Thyroid gland (tissue), 4 donors: Measurements from ENCODE around the gene ACACB. TPM values are rescaled to one million over a fixed set of nuclear protein-coding genes. Genes with fewer than 3 reads are reported as not detected.
"Not testable (repeated sequence)": the region's sequence is repeated elsewhere in the genome, so short reads cannot be mapped to it uniquely, and the experiment has no call there.

Source experiments
- DNase-seq, 2 donors: peaks; one replicate each; pipeline ENCODE4 v3.0.0-alpha.2; 2019
- H3K27ac ChIP-seq, 3 donors: fragments of 200-600 bp; sonication (generic); 1 replicate in 2 of 3; 2 replicates in 1 of 3; pipeline ENCODE4 v1.5.1; 2016 to 2019; ENCODE audit warnings: mild to moderate bottlenecking in 1 of 3, moderate library complexity in 1 of 3
- H3K27me3 ChIP-seq: fragments of 200-600 bp; sonication (generic); one replicate; pipeline ENCODE4 v1.5.1; 2019
- H3K36me3 ChIP-seq, 2 donors: fragments of 200-600 bp; sonication (generic); one replicate each; pipeline ENCODE4 v1.5.1; 2016 to 2019
- H3K4me1 ChIP-seq, 2 donors: fragments of 200-600 bp; sonication (generic); one replicate each; pipeline ENCODE4 v1.5.1; 2017 to 2019
- H3K4me3 ChIP-seq, 3 donors: fragments of 200-600 bp; sonication (generic); replicated peaks in 1 of 3; 1 replicate in 2 of 3; 2 replicates in 1 of 3; pipeline ENCODE4 v1.5.1; 2016; ENCODE audit warnings: mild to moderate bottlenecking in 1 of 3
- H3K9me3 ChIP-seq: fragments of 200-600 bp; sonication (generic); one replicate; pipeline ENCODE4 v1.5.1; 2017
- POLR2A ChIP-seq, 2 donors: fragments of 450-650 bp; IDR thresholded peaks; one replicate each; pipeline ENCODE4 v1.6.1; 2017; ENCODE audit warnings: antibody characterized with exemption in 2 of 2, mild to moderate bottlenecking in 2 of 2, moderate library complexity in 1 of 2
- WGBS, 2 donors: methylation state at CpG; one replicate each; pipeline ENCODE4 v1.1.5; 2017; 5-methylcytosine and 5-hydroxymethylcytosine counted together
- intact Hi-C: fragments of 100-400 bp; cut with DNase I; formaldehyde crosslinking; loops from one replicate; pipeline ENCODE4 v1.15.1; 2023
- total RNA-seq, 4 donors: library from RNA; depleted of rRNA; stranded (reverse); fragments of >200 nt; gene quantifications; one replicate each; pipeline ENCODE4 v1.2.3, GENCODE V29; 2016
- TF ChIP-seq, protein P1 (sequence below), 6 experiments: fragments of 200-600 bp in 3 of 6; fragments of 450-650 bp in 3 of 6; sonication (generic) in 3 of 6; IDR thresholded peaks; one replicate each; pipeline ENCODE4 v1.5.1; 2016 to 2019; ENCODE audit warnings: antibody characterized with exemption in 6 of 6, mild to moderate bottlenecking in 2 of 6, inconsistent platforms in 1 of 6, moderate library complexity in 1 of 6

The ACACB gene
- total RNA-seq, 4 donors from 2014 or later = 115 to 178 (median 140) TPM

DNA sequence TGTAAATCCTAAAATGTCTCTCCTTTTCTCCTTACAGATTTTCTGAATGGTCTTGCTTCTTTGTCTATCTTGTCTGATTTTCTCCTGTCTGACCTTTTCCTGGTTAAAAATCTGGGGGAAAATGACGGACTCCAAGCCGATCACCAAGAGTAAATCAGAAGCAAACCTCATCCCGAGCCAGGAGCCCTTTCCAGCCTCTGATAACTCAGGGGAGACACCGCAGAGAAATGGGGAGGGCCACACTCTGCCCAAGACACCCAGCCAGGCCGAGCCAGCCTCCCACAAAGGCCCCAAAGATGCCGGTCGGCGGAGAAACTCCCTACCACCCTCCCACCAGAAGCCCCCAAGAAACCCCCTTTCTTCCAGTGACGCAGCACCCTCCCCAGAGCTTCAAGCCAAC lies 23.0 kb downstream of the ACACB start:
- intact Hi-C loops = no loop called here
- no peak overlapping the region for H3K27ac ChIP-seq
- DNase-seq = no peak

GRCh38 chr12:109139791-109140190 lies 23.4 kb downstream of the ACACB start:
- Histone ChIP-seq H3K27ac (no peak overlapping the region), H3K36me3 (peaks cover 6 to 8% of the 10 kb centered on the region in 2 donors), H3K9me3 (no peaks in the 10 kb centered on the region), H3K4me3 (no peak overlapping the region), H3K27me3 (no peaks in the 10 kb centered on the region), H3K4me1 (peaks cover 25 to 32% of the 10 kb centered on the region in 2 donors)
- DNase-seq = no peak
- TF ChIP-seq, protein P1, sequence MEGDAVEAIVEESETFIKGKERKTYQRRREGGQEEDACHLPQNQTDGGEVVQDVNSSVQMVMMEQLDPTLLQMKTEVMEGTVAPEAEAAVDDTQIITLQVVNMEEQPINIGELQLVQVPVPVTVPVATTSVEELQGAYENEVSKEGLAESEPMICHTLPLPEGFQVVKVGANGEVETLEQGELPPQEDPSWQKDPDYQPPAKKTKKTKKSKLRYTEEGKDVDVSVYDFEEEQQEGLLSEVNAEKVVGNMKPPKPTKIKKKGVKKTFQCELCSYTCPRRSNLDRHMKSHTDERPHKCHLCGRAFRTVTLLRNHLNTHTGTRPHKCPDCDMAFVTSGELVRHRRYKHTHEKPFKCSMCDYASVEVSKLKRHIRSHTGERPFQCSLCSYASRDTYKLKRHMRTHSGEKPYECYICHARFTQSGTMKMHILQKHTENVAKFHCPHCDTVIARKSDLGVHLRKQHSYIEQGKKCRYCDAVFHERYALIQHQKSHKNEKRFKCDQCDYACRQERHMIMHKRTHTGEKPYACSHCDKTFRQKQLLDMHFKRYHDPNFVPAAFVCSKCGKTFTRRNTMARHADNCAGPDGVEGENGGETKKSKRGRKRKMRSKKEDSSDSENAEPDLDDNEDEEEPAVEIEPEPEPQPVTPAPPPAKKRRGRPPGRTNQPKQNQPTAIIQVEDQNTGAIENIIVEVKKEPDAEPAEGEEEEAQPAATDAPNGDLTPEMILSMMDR (IDR thresholded peaks at IDR 0.05) = no peak
- TF ChIP-seq POLR2A (IDR thresholded peaks at IDR 0.05) = no peak
- intact Hi-C loops = no loop called here
- 78 to 96% methylated on average over 4 to 6 of the region's 7 CpGs for WGBS, 2 donors

More for the DNA sequence above, 23.0 kb downstream of the ACACB start:
- no peaks in the 10 kb centered on the region for H3K9me3 ChIP-seq
- H3K36me3 ChIP-seq = peaks cover 6 to 8% of the 10 kb centered on the region in 2 donors
- peaks cover 29 to 36% of the 10 kb centered on the region in 2 donors for H3K4me1 ChIP-seq
- WGBS, 2 donors = 94 to 98% methylated on average over 7 to 9 of the region's 9 CpGs
- no peak overlapping the region for H3K4me3 ChIP-seq
- H3K27me3 ChIP-seq = no peaks in the 10 kb centered on the region
- TF ChIP-seq POLR2A (IDR thresholded peaks at IDR 0.05) = no peak
- TF ChIP-seq, protein P1 (IDR thresholded peaks at IDR 0.05) = no peak

DNA sequence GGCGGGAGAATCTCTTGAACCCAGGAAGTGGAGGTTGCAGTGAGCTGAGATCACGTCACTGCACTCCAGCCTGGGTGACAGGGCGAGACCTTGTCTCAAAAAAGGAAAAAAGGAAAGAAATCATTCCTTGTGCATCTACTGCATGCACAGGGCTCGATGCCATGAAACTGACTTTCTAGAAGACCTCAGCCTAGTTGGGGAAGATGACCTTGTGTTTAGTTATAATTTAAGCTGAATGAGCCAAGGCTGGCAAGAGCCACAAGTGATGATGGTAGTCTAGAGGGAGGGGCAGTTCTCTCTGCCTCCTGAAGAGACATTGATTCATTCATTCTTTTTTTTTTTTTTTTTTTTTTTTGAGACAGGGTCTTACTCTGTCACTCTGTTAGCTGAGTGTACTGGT lies 24.2 kb downstream of the ACACB start:
- Histone ChIP-seq H3K4me1 (peaks cover 23 to 31% of the 10 kb centered on the region in 2 donors), H3K9me3 (no peaks in the 10 kb centered on the region), H3K36me3 (peaks cover 6 to 8% of the 10 kb centered on the region in 2 donors), H3K4me3 (no peak overlapping the region), H3K27me3 (no peaks in the 10 kb centered on the region), H3K27ac (no peak overlapping the region)
- DNase-seq = no peak
- TF ChIP-seq, protein P1 (IDR thresholded peaks at IDR 0.05) = no peak
- no peak for TF ChIP-seq POLR2A (IDR thresholded peaks at IDR 0.05)
- 92 to 96% methylated on average over 4 of the region's 4 CpGs for WGBS, 2 donors
- intact Hi-C loops = no loop called here

- H3K9me3 ChIP-seq = no peaks in the 10 kb centered on the region
- H3K27ac ChIP-seq = no peak overlapping the region
- peaks cover 5 to 20% of the 10 kb centered on the region in 2 donors for H3K4me1 ChIP-seq
- peaks cover 6 to 10% of the 10 kb centered on the region in 2 donors for H3K36me3 ChIP-seq
- no peak for DNase-seq
- WGBS, 2 donors = 54 to 56% methylated on average over 4 of the region's 4 CpGs
- TF ChIP-seq, protein P1 (IDR thresholded peaks at IDR 0.05) = no peak
- no peak for TF ChIP-seq POLR2A (IDR thresholded peaks at IDR 0.05)
- no peaks in the 10 kb centered on the region for H3K27me3 ChIP-seq
- H3K4me3 ChIP-seq = no peak overlapping the region
- intact Hi-C loops = no loop called here
Measured at GRCh38 chr12:109144224-109144623, 27.8 kb downstream of the ACACB start.

DNA sequence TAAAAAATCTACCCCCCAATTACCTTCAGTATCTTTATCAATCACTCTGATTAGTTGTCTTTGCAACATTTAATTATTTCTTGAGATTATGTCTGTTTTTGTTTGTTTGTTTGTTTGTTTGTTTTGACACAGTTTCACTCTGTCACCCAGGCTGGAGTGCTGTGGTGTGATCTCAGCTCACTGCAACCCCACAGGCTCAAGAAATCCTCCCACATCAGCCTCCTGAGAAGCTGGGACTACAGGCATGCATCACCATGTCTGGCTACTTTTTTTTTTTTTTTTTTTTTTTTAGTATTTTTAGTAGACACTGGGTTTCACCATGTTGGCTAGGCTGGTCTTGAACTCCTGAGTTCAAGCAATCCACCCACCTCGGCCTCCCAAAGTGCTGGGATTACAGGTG lies 30.7 kb downstream of the ACACB start:
- intact Hi-C loops, H3K27me3 ChIP-seq, H3K36me3 ChIP-seq, H3K9me3 ChIP-seq, DNase-seq, H3K4me3 ChIP-seq, H3K27ac ChIP-seq: not testable (repeated sequence)
- peaks cover 3 to 18% of the 10 kb centered on the region in 2 donors for H3K4me1 ChIP-seq
- 100% methylated on average over 1 of the region's 1 CpG for WGBS, 2 donors

GRCh38 chr12:109147954-109148353 lies 31.6 kb downstream of the ACACB start:
- TF ChIP-seq, protein P1 (IDR thresholded peaks at IDR 0.05) = no peak
- DNase-seq = no peak
- WGBS, 2 donors = 64 to 81% methylated on average over 2 of the region's 2 CpGs
- Histone ChIP-seq H3K27me3 (no peaks in the 10 kb centered on the region), H3K9me3 (no peaks in the 10 kb centered on the region), H3K36me3 (peaks cover 0 to 5% of the 10 kb centered on the region in 2 donors), H3K27ac (peak overlapping the region in 2 of 3 donors; percentile 35 to 47), H3K4me3 (no peak overlapping the region), H3K4me1 (peaks cover 0 to 10% of the 10 kb centered on the region in 2 donors)
- intact Hi-C loops = no loop called here
